ENCODE data around the gene CDC42BPA.

GRCh38 chr1:226943927-226944326 lies 374.4 kb downstream of the CDC42BPA start:
- TF ChIP-seq SP1 (IDR thresholded peaks at IDR 0.05) = no peak
- no peak for TF ChIP-seq LEF1 (IDR thresholded peaks at IDR 0.05; ENCODE audit: borderline replicate concordance)
- no peak for TF ChIP-seq FOXA1 (IDR thresholded peaks at IDR 0.05)
- no peak for TF ChIP-seq BHLHE40 (IDR thresholded peaks at IDR 0.05; ENCODE audit: borderline replicate concordance)
- TF ChIP-seq HDGF (IDR thresholded peaks at IDR 0.05; ENCODE audit: borderline replicate concordance) = no peak
- no peak for TF ChIP-seq L3MBTL2 (conservative IDR thresholded peaks at IDR 0.05)
- TF ChIP-seq, protein P1, sequence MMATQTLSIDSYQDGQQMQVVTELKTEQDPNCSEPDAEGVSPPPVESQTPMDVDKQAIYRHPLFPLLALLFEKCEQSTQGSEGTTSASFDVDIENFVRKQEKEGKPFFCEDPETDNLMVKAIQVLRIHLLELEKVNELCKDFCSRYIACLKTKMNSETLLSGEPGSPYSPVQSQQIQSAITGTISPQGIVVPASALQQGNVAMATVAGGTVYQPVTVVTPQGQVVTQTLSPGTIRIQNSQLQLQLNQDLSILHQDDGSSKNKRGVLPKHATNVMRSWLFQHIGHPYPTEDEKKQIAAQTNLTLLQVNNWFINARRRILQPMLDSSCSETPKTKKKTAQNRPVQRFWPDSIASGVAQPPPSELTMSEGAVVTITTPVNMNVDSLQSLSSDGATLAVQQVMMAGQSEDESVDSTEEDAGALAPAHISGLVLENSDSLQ (IDR thresholded peaks at IDR 0.05) = no peak
- TF ChIP-seq TARDBP (IDR thresholded peaks at IDR 0.05) = no peak
- no peak for TF ChIP-seq ELF4 (IDR thresholded peaks at IDR 0.05)
